Ishikawa (cell line): ENCODE data around the gene CNNM1.

Experiments used
- EGR1 ChIP-seq: IDR thresholded peaks from 2 replicates; pipeline ENCODE4 v1.6.1; 2012
- TF ChIP-seq, protein P1 (sequence below): IDR thresholded peaks from 2 replicates; pipeline ENCODE4 v1.6.1; 2012; ENCODE audit warnings: low read depth, mild to moderate bottlenecking

- TF ChIP-seq EGR1: no peak
- TF ChIP-seq, protein P1, sequence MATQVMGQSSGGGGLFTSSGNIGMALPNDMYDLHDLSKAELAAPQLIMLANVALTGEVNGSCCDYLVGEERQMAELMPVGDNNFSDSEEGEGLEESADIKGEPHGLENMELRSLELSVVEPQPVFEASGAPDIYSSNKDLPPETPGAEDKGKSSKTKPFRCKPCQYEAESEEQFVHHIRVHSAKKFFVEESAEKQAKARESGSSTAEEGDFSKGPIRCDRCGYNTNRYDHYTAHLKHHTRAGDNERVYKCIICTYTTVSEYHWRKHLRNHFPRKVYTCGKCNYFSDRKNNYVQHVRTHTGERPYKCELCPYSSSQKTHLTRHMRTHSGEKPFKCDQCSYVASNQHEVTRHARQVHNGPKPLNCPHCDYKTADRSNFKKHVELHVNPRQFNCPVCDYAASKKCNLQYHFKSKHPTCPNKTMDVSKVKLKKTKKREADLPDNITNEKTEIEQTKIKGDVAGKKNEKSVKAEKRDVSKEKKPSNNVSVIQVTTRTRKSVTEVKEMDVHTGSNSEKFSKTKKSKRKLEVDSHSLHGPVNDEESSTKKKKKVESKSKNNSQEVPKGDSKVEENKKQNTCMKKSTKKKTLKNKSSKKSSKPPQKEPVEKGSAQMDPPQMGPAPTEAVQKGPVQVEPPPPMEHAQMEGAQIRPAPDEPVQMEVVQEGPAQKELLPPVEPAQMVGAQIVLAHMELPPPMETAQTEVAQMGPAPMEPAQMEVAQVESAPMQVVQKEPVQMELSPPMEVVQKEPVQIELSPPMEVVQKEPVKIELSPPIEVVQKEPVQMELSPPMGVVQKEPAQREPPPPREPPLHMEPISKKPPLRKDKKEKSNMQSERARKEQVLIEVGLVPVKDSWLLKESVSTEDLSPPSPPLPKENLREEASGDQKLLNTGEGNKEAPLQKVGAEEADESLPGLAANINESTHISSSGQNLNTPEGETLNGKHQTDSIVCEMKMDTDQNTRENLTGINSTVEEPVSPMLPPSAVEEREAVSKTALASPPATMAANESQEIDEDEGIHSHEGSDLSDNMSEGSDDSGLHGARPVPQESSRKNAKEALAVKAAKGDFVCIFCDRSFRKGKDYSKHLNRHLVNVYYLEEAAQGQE: no peak
These were observed 8.2 kb downstream of the CNNM1 start for GRCh38 chr10:99337311-99337811.
